Upper lobe of left lung (tissue), 4 donors: ENCODE measurements around the gene ZNF668.

Experiments used
- CTCF ChIP-seq, 6 experiments: fragments of 450-650 bp in 4 of 6; fragments of 200-600 bp in 2 of 6; sonication (generic) in 2 of 6; IDR thresholded peaks; one replicate each; pipeline ENCODE4 v1.5.1; 2016 to 2019; ENCODE audit warnings: antibody characterized with exemption in 6 of 6
- EP300 ChIP-seq, 4 donors: sonication (generic); formaldehyde crosslinking; IDR thresholded peaks; one replicate each; pipeline ENCODE4 v1.5.1; 2017; ENCODE audit warnings: antibody characterized with exemption in 4 of 4, control low read depth in 2 of 4
- POLR2A ChIP-seq, 4 donors: fragments of 450-650 bp; IDR thresholded peaks; one replicate each; pipeline ENCODE4 v1.5.1; 2016 to 2017; ENCODE audit warnings: antibody characterized with exemption in 4 of 4, mild to moderate bottlenecking in 2 of 4

GRCh38 chr16:31106509-31107464 is 32.7 kb upstream of the ZNF668 start:
- TF ChIP-seq CTCF (IDR thresholded peaks at IDR 0.05): no peak
- TF ChIP-seq EP300 (IDR thresholded peaks at IDR 0.05): no peak
- no peak for TF ChIP-seq POLR2A (IDR thresholded peaks at IDR 0.05)
